SU-DHL-6 (cell line): ENCODE measurements around the gene SAP25.

Source experiments
- EZH2phosphoT487 ChIP-seq: fragments of 200-600 bp; sonication (generic), shearing (Covaris generic); conservative IDR thresholded peaks from 2 replicates; pipeline ENCODE4 v1.6.1; 2018; ENCODE audit warnings: mild to moderate bottlenecking, antibody characterized with exemption, low read length, moderate library complexity, mixed read lengths
- TF ChIP-seq, protein P1 (sequence below): fragments of 200-600 bp; sonication (generic); IDR thresholded peaks from one replicate; pipeline ENCODE4 v1.5.1; 2017; ENCODE audit warnings: antibody characterized with exemption, mild to moderate bottlenecking, low read length, moderate library complexity; ENCODE audit not compliant: insufficient read depth, poor library complexity, severe bottlenecking

DNA sequence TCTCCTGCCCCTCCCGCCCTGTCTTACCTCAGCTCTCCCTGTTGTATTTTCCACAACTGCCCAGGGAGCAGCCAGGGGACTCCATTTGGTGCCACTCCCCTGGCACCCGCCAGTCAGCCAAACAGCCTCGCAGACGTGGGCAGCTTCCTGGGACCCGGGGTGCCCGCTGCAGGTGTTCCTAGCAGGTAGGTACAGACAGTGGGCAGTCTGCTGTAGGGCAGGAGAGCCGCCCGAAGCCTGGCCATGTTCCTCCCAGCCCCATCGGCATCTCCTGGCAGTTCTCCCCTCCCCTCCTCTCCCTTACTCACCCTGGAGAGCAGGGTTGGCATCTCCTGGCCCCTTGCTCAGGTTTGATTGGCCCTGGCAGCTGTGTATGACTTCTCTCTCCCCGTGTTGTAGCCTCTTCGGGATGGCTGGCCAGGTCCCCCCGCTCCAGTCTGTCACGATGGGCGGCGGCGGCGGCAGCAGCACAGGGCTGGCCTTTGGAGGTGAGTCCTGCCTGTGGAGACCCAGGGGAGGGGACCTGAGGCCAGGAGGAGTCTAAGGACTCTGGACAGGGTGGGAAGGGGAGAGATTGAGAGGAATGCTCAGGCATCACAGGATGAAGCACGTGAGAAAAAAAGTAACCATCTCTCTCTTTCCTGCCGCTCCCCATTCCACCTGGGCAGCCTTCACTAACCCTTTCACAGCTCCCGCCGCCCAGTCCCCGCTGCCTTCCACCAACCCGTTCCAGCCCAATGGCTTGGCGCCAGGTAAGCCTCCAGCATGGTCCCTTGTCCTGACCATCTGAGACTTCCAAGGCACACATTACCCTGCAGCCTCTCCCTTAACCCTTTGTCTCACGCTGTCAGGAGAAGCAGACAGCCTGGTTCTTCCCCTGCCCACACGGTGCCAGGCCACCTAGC, 11.3 kb downstream of the SAP25 start:
- TF ChIP-seq, protein P1, sequence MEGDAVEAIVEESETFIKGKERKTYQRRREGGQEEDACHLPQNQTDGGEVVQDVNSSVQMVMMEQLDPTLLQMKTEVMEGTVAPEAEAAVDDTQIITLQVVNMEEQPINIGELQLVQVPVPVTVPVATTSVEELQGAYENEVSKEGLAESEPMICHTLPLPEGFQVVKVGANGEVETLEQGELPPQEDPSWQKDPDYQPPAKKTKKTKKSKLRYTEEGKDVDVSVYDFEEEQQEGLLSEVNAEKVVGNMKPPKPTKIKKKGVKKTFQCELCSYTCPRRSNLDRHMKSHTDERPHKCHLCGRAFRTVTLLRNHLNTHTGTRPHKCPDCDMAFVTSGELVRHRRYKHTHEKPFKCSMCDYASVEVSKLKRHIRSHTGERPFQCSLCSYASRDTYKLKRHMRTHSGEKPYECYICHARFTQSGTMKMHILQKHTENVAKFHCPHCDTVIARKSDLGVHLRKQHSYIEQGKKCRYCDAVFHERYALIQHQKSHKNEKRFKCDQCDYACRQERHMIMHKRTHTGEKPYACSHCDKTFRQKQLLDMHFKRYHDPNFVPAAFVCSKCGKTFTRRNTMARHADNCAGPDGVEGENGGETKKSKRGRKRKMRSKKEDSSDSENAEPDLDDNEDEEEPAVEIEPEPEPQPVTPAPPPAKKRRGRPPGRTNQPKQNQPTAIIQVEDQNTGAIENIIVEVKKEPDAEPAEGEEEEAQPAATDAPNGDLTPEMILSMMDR: no peak
- no peak for TF ChIP-seq EZH2phosphoT487
